ENCODE results near the gene NREP.
A peak's percentile ranks its signal among the peaks of the same experiment; 100 is the strongest.
"Not testable (repeated sequence)": the region's sequence is repeated elsewhere in the genome, so short reads cannot be mapped to it uniquely, and the experiment has no call there.

NREP gene

DNA sequence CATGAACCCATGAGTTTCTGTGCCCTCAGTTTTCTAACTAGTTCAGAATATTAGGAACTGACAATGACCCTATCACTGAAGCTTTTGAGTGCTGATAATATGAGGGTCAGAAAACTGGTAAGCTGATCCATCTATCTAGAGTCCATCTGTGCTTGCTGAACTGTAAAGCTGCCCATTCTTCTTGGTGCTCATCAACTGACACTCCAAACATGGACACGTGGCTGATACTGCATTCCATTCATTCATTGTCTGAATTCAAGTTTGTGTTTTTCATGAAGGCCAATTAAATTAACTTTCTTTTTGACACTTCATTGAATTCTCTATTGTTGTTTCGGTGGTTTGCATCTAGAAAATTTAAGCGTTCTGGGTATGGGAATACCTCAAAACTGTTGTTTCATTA, 17.6 kb downstream of the NREP start:
- no peak for DNase-seq (ENCODE audit: low spot score)

DNA sequence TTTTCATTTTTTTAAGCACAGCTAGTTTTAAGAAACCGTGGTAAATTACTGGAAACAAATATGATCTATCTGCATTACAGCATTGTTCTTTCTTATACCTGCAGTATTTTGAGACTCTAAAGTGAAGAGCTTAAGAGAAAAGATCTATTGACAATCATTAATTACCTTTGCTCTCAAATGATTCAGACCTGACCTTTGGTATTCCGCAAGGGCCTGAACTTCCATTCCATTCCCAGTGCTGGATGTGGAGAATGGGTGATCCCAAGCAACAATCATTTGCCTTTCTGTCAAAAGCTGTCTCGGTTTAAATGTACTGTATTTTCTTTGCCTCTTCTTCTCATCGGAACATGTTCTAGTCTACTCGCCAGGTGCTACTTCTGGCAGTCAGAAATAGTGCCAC, 18.9 kb downstream of the NREP start:
- DNase-seq (ENCODE audit: low spot score), result no peak

DNA sequence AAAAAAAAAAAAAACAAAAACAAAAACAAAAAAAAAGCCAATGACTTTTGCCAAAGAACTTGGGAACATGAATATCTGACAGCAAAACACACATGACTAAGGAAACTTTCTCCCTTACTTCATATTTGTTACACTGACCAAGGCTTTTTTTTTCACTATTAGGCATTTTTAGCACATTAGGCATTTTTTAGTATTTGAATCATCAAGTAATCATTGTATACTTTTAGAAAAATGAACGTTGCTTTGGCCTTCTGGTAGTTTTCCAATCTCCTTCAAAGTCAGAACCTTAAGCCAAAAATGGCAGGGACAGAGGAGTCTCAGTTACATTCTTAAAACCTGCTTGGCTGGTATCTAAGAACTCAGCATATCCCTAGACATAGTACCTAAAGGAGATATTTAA, 19.3 kb downstream of the NREP start:
- no peak for DNase-seq (ENCODE audit: low spot score)

DNA sequence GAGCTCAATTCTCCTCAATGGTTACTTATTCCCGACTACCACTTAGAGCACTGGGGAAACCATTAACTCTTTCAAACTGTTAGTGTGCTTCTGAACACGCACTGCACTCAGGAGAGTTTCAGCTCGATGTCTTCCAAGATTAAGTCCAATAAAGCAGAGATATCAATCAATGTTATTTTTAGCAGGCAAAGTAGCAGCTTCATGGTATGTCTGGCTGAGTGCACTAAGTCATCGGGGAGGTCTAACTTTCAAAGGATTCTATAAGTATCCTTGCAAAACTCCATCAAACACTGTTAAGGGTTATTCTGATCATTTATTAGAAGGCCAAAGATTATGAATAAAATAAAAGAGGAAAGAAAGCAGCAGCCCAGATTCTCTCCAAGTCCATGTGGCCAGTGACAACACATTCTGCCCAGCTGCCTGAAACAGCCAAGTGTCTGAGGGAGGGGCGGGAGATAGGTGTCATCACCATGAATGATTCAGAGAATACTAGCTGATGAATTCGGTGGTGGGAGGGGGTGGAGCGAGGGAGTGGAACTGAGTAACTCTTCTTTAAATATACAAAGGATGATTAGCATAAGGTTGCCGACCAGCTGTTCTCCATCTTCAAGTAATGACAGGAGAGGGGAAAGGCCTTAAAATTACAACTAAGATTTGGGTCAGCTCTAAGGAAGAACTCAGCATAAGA, 21.3 kb downstream of the NREP start:
- DNase-seq (ENCODE audit: low spot score), result no peak

DNA sequence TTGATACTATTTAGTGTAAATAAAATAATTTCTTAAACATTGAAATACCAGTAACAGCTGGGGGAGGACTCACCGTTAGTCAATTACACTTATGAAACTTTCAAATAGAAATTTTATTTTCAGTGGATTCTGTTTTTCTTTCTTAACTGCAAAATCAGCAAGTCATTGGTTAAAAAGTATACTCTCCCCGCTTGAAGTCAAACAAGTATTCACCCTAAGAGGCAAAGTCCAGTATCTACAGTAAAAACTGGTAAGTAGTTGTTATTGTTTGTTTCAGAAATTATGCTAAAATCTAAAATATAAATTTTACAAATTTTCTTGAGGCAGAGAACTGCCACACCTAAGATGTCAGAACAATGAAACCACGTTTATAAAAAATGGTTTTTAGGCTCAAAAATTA, 22.4 kb downstream of the NREP start:
- no peak for DNase-seq (ENCODE audit: low spot score)

DNA sequence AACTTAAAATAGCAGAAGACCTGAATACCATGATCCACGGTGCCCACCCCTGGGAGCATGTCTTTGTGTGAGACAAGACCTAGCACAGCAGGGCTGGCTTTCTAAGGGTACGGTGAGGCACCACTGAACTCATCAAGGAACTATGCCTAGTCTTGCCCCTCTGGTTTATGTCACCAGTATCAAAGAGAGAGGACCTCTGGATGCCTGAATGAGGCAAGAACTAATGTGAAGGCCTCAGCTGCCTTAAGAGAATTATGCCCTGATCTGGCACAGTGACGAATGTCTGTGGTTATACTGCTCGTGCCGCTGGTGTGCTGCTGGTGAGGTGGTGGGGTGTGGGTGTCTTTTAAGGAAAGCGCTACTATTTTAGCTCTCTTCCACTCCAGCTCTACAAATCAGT, 23.0 kb downstream of the NREP start:
- no peak for DNase-seq (ENCODE audit: low spot score)

DNA sequence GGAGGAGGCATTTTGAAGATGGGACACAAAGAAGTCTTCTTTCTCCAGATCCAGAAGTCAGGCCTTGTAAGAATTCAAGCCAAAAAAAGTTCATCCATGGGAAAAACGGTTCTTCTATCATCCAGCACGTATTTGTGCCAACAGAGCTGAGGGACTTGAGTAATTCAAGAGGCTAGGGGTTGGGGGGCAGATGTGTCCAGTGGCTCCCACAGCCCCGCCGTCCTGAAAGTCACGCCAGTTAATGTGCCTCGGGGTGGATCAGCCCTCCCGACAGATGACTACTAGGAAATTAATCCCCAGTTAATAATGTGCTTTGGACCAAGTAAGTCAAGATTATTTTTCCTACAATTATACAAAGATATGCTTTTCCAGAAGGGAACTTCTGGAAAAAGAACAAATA, 23.4 kb downstream of the NREP start:
- no peak for DNase-seq (ENCODE audit: low spot score)

DNA sequence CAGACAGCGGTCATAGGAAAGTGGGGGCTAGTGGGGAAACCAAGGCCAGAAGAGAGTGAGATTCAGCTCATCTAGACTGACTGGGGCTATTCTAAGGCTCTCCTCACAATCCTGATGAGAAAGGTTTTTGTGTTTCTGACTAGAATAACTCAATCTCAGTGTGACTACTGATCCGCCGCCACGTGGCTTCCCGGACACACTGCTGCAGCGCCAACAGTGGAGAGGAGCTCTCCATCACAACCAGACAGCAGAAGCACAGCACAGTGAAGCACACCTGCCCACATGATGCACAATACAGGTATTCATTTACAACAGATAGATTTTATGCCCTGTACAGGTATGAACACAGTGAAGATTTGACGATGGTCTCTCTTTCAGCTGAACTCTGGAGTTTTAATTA, 25.4 kb downstream of the NREP start:
- no peak for DNase-seq (ENCODE audit: low spot score)

DNA sequence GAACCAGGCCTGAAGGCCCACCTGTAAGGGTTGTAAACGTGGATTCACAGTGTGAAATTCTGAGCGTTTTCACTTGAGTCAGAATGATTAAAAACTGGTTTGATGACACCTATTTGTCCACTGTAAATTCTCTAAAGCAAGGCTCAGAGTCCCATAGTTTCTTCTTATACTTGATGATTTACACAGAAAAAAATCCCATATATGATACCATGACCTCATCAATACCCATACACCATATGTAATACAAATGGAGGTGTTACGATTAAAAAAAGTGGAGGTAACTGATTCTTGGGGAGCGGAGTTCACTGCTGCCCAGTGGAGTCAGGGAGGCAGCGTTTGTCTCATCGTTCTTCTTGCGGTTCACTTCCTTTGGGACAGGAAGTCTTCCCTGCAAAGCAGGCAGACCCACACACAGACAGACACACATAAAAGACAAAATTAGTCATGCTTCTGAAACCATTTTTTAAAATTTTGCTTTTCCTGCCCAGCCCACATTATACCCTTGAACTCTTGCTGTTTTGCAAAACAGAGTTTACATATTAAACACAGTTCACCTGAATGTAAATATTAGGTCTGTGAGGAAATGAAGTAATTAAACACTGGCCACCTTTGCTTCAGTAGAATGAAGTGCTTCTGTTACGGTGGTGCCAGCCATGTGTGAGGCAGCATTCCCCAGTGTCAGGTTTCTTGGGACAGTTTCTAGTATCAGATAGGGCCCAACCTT, 26.2 kb downstream of the NREP start:
- no peak for DNase-seq (ENCODE audit: low spot score)

DNA sequence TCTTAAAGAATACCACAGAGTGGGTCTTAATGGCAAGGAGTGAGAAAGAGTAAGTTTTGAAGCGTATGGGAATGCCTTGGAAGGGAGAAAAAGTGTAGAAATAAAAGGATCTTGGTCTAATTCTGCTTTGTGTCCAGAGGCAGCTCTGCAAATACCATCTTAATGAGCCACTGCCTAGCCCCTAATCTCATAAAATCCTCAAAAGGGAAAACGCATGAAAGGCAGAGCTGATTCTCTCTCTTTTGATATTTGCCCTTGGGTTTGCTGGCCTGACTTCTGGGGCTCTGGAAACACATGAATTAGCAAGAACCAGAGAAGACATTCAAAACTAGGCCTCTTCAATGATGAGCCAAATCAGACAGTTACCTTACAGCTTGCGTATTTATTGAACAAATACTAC, 28.1 kb downstream of the NREP start:
- DNase-seq (ENCODE audit: low spot score), result no peak

DNA sequence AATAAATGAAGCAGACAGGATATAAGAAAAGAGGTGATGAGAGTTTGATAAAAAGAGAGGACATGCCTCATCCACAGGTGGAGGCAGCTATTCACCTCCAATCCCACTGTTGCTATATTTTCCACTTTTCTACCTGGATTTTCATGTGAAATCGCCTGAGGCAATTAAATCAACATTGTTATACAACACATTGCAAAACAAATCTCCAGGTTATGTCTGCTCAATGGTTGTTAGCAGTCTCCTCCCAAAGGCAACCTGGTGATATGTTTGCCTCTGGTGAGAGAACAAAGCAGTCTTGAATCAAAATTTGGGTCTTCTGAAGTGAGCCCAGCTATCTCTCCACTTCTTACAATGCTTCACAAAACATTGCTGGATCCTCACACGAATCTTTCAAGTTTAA, 30.0 kb downstream of the NREP start:
- no peak for DNase-seq (ENCODE audit: low spot score)

DNA sequence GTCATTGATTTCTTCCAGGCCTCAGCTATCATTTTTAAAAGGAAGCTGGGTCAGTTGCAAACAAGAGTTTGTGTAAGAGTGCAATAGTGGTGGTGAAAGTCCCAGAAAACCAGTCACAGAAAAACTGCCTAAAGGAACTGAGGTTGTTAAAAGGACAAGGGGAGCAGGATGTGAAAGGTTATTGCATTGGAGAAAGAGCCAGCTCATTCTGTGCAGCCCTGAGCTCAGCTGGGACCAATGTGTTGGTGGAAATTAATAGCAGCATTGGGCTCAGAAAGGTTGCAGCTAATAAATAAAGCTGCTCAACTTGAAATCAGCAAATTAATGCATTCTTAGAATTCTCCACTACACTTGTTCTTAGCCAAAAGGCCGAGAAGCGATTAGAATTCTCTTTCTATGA, 34.9 kb downstream of the NREP start:
- DNase-seq (ENCODE audit: low spot score), result no peak

DNA sequence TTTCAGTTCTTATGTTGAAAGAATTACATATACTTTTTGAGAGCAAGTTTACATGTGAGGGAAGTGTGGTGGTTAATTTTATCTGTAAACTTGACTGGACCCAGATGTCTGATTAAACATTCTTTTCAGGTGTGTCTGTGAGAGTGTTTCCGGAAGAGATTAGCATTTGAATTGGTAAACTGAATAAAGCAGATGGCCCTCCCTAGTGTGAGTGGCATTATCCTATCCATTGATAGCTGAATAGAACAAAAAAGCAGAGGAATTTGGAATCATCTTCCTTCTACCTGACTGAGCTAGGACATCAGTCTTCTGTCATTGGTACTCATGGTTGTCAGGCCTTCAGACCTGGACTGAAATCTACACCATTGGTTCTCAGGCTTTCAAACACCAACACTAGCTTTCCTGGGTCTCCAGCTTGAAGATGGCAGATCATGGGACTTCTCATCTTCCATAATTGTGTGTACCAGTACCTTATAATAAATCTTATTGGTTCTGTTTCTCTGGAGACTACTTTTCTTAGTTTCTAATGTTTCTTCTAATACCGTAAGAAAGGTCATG, 36.6 kb downstream of the NREP start:
- DNase-seq (ENCODE audit: low spot score), result no peak

DNA sequence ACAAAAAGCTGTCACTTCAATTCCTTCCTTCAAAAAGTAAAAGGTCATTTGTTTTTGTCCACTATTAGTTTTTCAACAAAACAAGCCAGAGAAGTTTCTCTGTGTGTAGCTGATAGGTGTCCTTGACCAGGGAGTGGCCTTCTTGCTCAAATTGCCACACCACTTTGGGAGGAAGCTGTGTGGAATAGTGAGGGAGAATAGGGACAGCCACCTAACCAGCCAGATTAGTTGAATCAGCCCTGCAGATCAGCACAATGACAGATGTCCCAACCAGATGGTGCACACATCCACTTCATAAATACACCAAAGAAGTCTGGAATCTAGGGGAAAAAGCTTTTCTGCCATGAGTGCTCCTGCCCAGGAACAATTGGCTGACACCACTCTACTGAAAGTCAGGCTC, 37.2 kb downstream of the NREP start:
- DNase-seq (ENCODE audit: low spot score), result peak; percentile 68

DNA sequence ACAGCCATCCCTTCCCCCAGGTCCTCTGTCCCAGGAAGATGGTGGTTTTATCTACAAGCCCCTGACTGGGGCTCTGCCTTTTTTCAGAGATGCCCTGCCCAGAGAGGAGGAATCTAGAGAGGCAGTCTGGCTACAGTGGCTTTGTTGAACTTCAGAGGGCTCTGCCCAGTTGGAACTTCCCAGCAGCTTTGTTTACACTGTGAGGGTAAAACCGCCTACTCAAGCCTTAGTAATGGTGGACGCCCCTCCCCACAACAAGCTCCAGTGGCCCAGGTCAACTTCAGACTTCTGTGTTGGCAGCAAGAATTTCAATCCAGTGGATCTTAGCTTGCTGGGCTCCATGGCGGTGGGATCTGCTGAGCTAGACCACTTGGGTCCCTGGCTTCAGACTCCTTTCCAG, 40.2 kb downstream of the NREP start:
- not testable (repeated sequence) for DNase-seq (ENCODE audit: low spot score)

DNA sequence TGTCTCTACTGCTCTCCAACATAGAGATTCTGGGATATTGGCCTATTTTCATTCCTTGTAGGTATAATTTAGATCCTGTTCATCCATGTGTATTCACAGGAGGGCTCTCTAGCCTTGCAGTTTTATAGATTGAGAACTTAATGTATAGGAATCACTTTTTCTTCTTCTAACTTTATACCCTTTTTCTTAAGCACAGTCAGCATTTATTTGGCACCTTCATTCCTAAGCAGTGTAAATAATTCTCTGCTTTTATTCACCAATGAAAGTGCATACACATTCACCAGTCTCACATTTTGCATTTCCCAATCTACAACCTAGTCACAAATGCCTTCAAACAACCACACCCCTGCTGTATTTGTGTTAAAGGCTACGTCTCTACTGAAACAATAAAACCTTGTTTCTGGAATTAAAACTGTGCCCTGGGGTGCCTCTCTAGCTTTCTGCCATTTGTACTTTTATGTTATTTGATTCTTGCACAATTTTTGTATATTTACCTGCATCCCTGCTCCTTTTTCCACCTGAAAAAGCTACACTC, 49.3 kb downstream of the NREP start:
- DNase-seq (ENCODE audit: low spot score), result no peak

DNA sequence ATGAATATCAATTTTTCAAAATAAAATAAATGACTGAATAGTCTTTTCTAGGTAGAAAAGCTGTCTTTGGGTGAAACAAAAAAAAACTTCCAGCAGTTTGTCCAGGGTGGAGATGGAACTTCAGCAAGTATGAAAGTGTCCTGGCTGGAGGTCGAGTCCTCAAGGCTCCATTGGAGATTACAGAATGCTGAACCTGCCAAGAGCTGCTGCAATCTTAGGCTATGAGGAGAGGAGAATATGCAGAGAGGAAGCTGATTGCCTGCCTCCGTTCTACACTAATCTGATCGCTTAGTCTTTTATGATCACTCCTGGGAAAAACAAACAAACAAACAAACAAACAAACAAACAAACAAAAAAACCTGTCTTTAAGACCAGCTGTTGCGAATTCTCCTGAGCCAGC, 50.6 kb downstream of the NREP start:
- DNase-seq (ENCODE audit: low spot score), result no peak

DNA sequence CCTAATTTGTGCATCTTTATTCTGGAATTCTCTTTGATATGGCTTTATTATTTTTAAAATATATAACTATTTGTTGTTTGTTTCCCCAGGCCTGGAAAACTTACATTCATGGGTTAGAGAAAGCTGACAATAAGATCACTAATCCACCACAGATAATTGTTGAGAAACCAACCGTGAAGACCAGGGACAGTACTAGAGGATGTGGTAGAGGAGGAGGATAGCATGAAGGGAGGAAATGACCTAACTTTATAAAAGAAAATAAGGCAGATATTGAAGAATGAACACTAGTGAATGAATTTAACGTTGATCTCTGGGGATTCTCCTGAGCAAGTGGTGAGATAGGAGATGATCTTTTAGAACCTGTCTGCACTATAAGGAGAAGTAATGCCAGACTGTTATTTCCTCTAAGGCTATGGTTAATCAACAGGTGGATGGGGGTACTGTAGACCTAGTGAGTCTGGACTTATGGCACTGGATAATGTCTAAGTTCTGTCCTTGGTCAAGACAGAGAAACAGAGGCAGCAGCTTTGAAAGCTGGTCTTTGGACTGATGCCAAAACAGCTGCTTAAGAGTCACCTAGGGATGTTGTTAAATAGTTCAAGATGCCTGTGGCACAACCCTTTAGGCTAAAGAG, 52.4 kb downstream of the NREP start:
- no peak for DNase-seq (ENCODE audit: low spot score)

DNA sequence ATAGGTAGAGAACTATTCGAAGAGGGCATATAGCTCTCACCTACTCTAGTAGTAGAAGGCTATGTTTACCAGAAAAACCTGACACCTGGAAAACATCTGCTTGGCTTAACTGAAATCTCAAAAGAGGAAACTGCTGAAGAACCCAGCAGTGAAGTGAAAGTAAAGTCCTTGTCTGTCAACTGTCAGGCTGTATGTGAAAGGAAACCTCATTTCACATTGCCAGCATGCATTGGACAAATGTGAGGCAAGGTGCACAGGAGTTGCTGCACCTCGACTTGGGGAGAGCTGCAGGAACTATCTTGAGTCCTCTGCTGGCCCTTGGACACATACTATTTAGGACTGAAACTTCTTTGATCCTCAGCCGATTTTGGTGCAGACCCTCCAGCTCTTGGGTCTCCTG, 53.3 kb downstream of the NREP start:
- DNase-seq (ENCODE audit: low spot score), result no peak

DNA sequence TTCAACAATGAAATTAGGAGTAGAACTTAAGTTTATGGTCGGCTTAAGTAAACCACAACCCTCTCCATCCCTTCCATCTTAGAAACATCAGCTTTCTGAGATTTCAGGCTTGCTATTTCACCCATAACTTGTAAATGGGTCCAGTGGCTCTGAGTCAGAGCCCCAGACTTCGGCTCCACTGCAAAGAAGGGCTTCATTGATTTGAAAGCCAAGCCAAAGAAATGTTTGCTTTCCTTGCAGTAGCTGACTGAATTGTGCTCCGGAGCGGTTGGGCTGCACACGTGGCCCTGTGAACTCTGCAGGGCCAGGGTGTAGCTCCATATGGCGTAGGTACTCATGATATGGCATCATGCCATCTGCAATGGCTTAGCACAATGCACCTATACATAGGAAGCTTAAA, 57.0 kb downstream of the NREP start:
- DNase-seq (ENCODE audit: low spot score), result peak; percentile 29

DNA sequence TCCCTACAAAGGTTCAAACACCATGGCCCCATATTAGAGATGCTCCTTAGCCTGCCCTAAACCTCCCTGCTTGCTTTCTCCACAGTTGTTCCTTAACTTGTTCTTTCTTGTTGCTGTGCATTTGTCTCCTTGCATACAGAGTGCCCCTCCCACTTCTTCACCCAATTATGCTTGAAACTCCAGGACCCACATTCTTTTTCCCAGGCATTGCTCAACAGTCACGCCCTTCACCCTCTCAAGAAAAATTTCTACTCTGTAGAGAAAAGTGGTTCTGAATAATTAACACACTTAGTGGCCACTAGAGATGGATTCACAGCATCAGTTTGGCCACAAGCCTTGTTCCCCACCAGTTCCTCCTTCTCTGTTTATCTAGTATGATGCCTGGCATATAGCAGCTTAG, 57.7 kb downstream of the NREP start:
- no peak for DNase-seq (ENCODE audit: low spot score)

DNA sequence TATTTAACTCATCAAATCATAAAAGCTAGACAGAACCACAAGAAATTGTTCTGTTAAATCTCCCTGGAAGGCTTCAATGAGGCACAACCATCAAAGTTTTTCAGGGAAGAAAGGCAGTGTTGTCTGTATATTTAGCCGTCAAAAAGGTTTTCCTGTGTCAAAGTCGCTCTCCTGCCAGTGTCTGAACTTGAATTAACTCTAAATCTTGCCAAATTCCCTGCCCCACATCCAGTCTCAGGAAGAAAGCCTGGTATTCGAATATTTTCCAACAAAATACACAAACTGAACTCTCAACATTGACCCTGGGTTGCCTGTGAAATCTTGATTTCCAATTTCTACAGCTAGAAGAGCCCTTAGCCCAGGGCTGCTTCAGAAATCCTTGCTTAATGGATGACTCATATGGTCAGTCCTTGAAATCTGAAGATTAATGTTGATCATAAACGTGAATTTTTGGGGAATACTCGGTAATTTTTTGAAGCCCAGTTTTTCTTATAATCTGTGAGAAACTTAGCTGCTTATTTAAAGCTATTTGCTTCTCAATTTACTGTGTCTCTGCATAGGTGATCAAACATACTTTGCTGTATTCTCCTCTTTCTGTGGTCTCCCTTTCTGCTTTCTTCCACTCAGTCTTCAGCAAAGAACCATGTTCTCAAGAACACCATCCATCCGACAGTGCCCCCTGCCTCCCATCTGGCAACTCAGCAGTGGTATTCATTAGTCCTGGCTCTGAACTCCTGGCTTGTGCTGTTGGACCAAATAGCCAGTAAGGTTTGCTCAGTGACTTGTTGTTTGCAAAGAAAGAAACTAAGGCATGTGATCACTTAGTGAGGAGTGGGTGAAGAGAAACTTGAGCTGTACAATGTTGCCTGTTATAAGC, 58.9 kb downstream of the NREP start:
- peak; percentile 22 for DNase-seq (ENCODE audit: low spot score)
